Mammary epithelial cell (primary cell): Measurements from ENCODE around the gene GRIN2A.

ENCODE experiments used
- CTCF ChIP-seq, 2 donors: IDR thresholded peaks in 1 of 2; conservative IDR thresholded peaks in 1 of 2; 2 replicates each; pipeline ENCODE4 v1.5.1; 2011 to 2012; ENCODE audit warnings: inconsistent platforms in 2 of 2, low read length in 2 of 2, mild to moderate bottlenecking in 2 of 2, control low read depth in 1 of 2, low read depth in 1 of 2; ENCODE audit not compliant: insufficient read depth in 1 of 2; ENCODE audit errors: extremely low read depth in 1 of 2
- EZH2 ChIP-seq: IDR thresholded peaks from 2 replicates; pipeline ENCODE4 v1.6.1; 2012; ENCODE audit warnings: low read length, inconsistent platforms, borderline replicate concordance

GRCh38 chr16:10128397-10129258 is 53.6 kb downstream of the GRIN2A start:
- no peak for TF ChIP-seq CTCF (conservative IDR thresholded peaks at IDR 0.05 in 1 of 2, IDR thresholded peaks at IDR 0.05 in 1 of 2; ENCODE audit: extremely low read depth in 1 of 2, insufficient read depth in 1 of 2, low read depth in 1 of 2, low read length in 2 of 2)
- TF ChIP-seq EZH2: no peak
